Right lobe of liver (tissue), 6 donors: ENCODE data around the gene ALPL. TPM values are rescaled to one million over a fixed set of nuclear protein-coding genes. Genes with fewer than 3 reads are reported as not detected.
"Not testable (repeated sequence)": the region's sequence is repeated elsewhere in the genome, so short reads cannot be mapped to it uniquely, and the experiment has no call there.

Experiments
- ATAC-seq, 4 donors: fragments of 200-7000 bp; cut with Tn5 transposase; one replicate each; pipeline ENCODE4 v1.9.1; 2020; ENCODE audit warnings: mild to moderate bottlenecking in 4 of 4, moderate library complexity in 4 of 4
- DNase-seq, 3 donors: peaks; one replicate each; pipeline ENCODE4 v3.0.0-alpha.2; 2020
- H3K27ac ChIP-seq, 3 donors: fragments of 200-600 bp; one replicate each; pipeline ENCODE4 v1.8.0; 2022
- H3K27me3 ChIP-seq, 2 donors: fragments of 200-600 bp; one replicate each; pipeline ENCODE4 v1.8.0; 2022
- H3K36me3 ChIP-seq, 4 donors: fragments of 200-600 bp; sonication (generic) in 1 of 4; one replicate each; pipeline versions ENCODE4 v1.5.1 to v1.8.0; 2017 to 2022; ENCODE audit warnings: control low read depth in 1 of 4
- H3K4me1 ChIP-seq, 4 donors: fragments of 200-600 bp; sonication (generic) in 1 of 4; one replicate each; pipeline versions ENCODE4 v1.5.1 to v1.8.0; 2017 to 2022; ENCODE audit warnings: control low read depth in 1 of 4
- H3K4me3 ChIP-seq, 3 donors: fragments of 200-600 bp; one replicate each; pipeline ENCODE4 v1.8.0; 2022
- H3K9me3 ChIP-seq, 4 donors: fragments of 200-600 bp; sonication (generic) in 1 of 4; one replicate each; pipeline versions ENCODE4 v1.5.1 to v1.8.0; 2017 to 2022; ENCODE audit warnings: control low read depth in 1 of 4
- CTCF ChIP-seq, 4 donors: fragments of 200-600 bp in 3 of 4; fragments of 450-650 bp in 1 of 4; IDR thresholded peaks; one replicate each; pipeline versions ENCODE4 v1.5.1 to v1.8.0; 2016 to 2022; ENCODE audit warnings: antibody characterized with exemption in 4 of 4, mild to moderate bottlenecking in 2 of 4
- POLR2A ChIP-seq: fragments of 450-650 bp; IDR thresholded peaks from one replicate; pipeline ENCODE4 v1.6.1; 2017; ENCODE audit warnings: antibody characterized with exemption, mild to moderate bottlenecking
- WGBS: methylation state at CpG from one replicate; pipeline ENCODE4 v1.1.6; 2018; ENCODE audit warnings: low coverage, low lambda C conversion rate; ENCODE audit not compliant: insufficient coverage; ENCODE audit errors: missing lambda C conversion rate; 5-methylcytosine and 5-hydroxymethylcytosine counted together
- intact Hi-C, 2 donors: fragments of 100-400 bp; cut with DNase I; formaldehyde crosslinking; loops; one replicate each; pipeline versions ENCODE4 v1.11.2 to v1.14.1; 2022
- total RNA-seq, 6 experiments: library from RNA; depleted of rRNA in 2 of 6; stranded (reverse); fragments of >200 nt in 2 of 6; fragmentation: NEBNext Ultra II Directional in 3 of 6; extraction: Animal tissue kit (Norgen Biotek cat#: 25700) in 3 of 6; gene quantifications; one replicate each; pipeline versions ENCODE4 v1.1.0 to v1.2.4, GENCODE V29; 2016 to 2023
- donor health status: DM: no; HTN: yes; CAD: no.
- donor health status: DM: no; HTN: no; CAD: no.
- donor health status: DM: no; HTN: no; CAD: no.
- donor health status: DM: no; HTN: yes; CAD: no.
- donor health status: DM: no; HTN: yes; CAD: no.

ALPL gene
- total RNA-seq, 6 experiments from 2014 or later, result 23.2 to 81.5 (median 48.1) TPM

- no peaks in the 10 kb centered on the region for H3K4me1 ChIP-seq
- intact Hi-C loops, result no loop called here
- DNase-seq (no peak), ATAC-seq (no peak)
- no peaks in the 10 kb centered on the region for H3K27me3 ChIP-seq
- H3K36me3 ChIP-seq, result no peaks in the 10 kb centered on the region
- H3K4me3 ChIP-seq, result no peak overlapping the region
- no peaks in the 10 kb centered on the region for H3K9me3 ChIP-seq
- no peak overlapping the region for H3K27ac ChIP-seq
- 88% methylated on average over 3 of the region's 5 CpGs for WGBS
- no peak for TF ChIP-seq CTCF (IDR thresholded peaks at IDR 0.05)
- no peak for TF ChIP-seq POLR2A
Measured at GRCh38 chr1:21472861-21473260, 36.4 kb upstream of the ALPL start.

- Histone ChIP-seq H3K4me3 (no peak overlapping the region), H3K9me3 (no peaks in the 10 kb centered on the region), H3K36me3 (peaks cover 0 to 5% (median 0%) of the 10 kb centered on the region in 4 donors), H3K4me1 (no peaks in the 10 kb centered on the region), H3K27ac (no peak overlapping the region), H3K27me3 (no peaks in the 10 kb centered on the region)
- intact Hi-C loops, result no loop called here
- 65% methylated on average over 2 of the region's 6 CpGs for WGBS
- TF ChIP-seq CTCF (IDR thresholded peaks at IDR 0.05), result no peak
- no peak for TF ChIP-seq POLR2A
- ATAC-seq, result no peak
- no peak for DNase-seq
Measured at GRCh38 chr1:21478356-21478755, 30.9 kb upstream of the ALPL start.

GRCh38 chr1:21483881-21484280 is 25.3 kb upstream of the ALPL start:
- H3K4me1 ChIP-seq, DNase-seq, intact Hi-C loops, H3K36me3 ChIP-seq, H3K27ac ChIP-seq, H3K27me3 ChIP-seq, ATAC-seq, H3K9me3 ChIP-seq, H3K4me3 ChIP-seq: not testable (repeated sequence)
- 71% methylated on average over 4 of the region's 4 CpGs for WGBS

GRCh38 chr1:21489146-21489545 is 20.1 kb upstream of the ALPL start:
- TF ChIP-seq CTCF (IDR thresholded peaks at IDR 0.05) (no peak), POLR2A (no peak)
- H3K4me3 ChIP-seq, result no peak overlapping the region
- DNase-seq, result no peak
- H3K27me3 ChIP-seq, result no peaks in the 10 kb centered on the region
- H3K36me3 ChIP-seq, result no peaks in the 10 kb centered on the region
- H3K27ac ChIP-seq, result no peak overlapping the region
- intact Hi-C loops, result no loop called here
- H3K4me1 ChIP-seq, result no peaks in the 10 kb centered on the region
- 80% methylated on average over 7 of the region's 11 CpGs for WGBS
- no peak for ATAC-seq
- H3K9me3 ChIP-seq, result no peaks in the 10 kb centered on the region

- peak; percentile 40 to 77 (median 58) for ATAC-seq
- no peaks in the 10 kb centered on the region for H3K36me3 ChIP-seq
- TF ChIP-seq POLR2A, result no peak
- peak; percentile 27 to 41 (median 38) for TF ChIP-seq CTCF (IDR thresholded peaks at IDR 0.05)
- no peaks in the 10 kb centered on the region for H3K27me3 ChIP-seq
- no peak overlapping the region for H3K4me3 ChIP-seq
- no peaks in the 10 kb centered on the region for H3K4me1 ChIP-seq
- no peaks in the 10 kb centered on the region for H3K9me3 ChIP-seq
- intact Hi-C loops, result no loop called here
- DNase-seq, result peak in 1 of 3 donors; percentile 30
- no peak overlapping the region for H3K27ac ChIP-seq
- WGBS, result 38% methylated on average over 5 of the region's 11 CpGs
Measured at GRCh38 chr1:21490774-21491487, 18.3 kb upstream of the ALPL start.
